Stimulated activated CD4-positive, alpha-beta T cell treated with anti-CD3 and anti-CD28 coated beads, Interleukin-1b, Interleukin-23, amount 100 ng/mL, for 48 hours (primary cell): ENCODE measurements around the gene BRINP1.

Experiments used
- DNase-seq: peaks from one replicate; pipeline ENCODE4 v3.0.0-alpha.2; 2020

The BRINP1 gene

DNA sequence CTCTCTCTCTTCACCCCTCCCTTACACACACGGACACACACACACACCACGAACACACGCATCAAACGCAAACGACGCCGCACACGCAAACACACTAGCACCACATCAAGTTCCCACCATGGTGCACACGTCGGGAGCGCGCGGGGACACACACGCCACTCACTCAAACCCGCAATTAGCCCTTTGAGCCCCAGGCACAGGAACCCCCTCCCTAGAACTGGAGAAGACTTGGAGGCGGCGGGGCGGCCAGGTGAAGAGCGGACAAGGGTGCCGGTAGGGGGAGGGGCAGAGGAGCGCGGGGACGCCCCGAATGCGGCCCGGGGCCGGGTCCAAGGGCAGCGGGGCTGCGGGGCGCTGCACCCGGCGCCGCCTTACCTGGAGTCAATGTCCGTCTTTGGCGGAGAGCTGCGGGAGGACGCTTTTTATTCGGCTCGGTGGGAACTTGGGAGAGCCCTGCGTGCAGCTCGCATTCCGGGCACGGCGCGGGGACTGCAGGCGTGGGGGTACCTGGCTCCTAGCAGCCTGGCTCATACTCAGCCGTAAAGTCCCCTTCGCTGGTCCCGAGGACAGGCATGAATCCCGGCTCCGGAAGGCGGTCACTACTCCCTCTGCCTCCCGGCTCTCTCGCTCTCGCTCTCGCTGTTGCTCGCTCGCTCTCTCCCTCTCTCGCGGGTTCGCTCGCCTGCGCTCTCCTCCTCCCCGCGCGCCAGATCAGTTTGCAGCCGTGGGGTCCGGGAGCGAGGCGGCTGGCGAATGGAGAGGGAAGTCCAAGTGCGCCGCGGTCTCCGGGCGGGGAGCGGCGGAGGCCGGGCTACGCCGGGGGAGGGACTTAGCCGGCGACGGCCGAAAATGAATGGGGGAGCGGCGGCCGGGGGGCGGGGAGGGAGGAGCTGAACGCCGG is at the start of gene BRINP1:
TSS of gene BRINP1 (minus strand) at position 755 of the 901 bp plus-strand sequence. CDS start 56,080 bp downstream, outside the sequence.
- DNase-seq: no peak

DNA sequence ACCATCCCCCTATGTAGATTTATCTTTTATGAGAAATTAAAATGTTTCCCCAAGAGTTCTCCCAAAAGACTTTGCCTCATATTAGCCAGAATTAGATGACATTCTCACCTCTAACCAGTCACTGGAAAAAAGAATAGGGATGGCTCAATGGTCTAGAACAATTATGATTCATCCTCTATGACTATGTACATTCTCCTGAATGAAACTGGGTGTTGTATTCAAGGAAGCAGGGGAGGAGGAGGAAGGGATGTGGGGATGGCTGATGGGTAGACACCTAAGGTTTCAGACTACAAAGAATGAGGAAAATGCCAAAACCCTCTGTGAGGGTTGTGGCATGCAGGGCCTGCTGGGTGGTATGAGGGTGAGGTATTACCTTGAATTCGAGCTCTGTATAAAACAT is 49.5 kb upstream of the BRINP1 start:
- DNase-seq: no peak

GRCh38 chr9:119416793-119417192 is 47.6 kb upstream of the BRINP1 start:
- DNase-seq: no peak

- DNase-seq: no peak
Observed at GRCh38 chr9:119412399-119412798, 43.2 kb upstream of the BRINP1 start.

DNA sequence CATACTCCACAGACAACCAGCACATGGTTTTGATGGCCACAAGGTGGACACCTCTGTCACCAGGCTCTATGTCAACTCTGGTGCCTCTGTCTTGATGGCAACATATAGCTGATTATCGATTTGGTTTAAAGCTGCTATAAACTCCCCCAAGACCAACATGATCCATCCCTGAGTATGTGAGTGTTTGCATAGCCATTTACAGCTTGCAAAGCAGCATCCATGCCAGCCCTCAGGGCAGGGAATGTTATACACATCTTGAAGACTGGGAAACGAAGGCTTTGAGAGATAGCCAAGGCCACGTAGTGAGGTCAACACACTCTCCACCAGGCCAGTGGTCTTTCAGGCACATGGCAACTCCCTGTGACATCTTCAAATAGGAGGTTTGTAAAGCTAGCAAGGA is 40.3 kb upstream of the BRINP1 start:
- DNase-seq: no peak

- DNase-seq: no peak
Observed at GRCh38 chr9:119400606-119401005, 31.4 kb upstream of the BRINP1 start.

DNA sequence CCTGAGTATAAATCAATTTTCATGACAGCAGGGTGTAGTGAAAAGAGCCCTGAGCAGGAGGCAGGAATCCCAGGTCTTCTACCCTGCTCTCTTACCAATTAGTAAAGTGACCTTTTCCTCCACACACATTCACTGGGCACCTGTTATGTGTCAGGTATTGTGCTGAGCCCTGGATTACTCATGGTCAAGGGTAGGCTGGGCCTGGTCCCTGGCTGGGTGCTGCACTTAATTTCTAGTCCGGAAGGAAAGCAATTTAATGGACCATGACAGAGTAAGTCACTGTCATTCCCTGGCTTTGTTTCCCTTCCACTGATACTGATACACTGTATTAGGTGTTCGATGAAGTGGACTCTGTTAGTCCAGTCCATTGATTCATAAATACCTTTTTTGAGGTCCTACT is 29.1 kb upstream of the BRINP1 start:
- DNase-seq: no peak

DNA sequence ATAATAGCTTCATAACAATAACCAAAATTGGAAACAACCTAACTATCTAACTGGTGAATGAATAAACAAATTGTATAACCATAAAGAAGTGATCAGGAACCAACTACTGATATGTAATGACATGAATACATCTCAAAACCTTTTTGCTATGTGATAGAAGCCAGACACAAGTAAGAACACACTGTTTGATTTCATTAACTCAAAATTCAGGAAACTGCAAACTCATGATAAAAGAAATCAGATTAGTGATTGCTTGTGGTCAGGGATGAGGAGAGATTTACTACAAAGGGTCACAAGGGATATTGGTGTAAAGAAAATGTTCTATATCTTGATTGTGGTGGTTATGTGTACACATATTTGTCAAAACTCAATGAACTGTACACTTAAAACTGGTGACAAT is 22.6 kb upstream of the BRINP1 start:
- DNase-seq: no peak

DNA sequence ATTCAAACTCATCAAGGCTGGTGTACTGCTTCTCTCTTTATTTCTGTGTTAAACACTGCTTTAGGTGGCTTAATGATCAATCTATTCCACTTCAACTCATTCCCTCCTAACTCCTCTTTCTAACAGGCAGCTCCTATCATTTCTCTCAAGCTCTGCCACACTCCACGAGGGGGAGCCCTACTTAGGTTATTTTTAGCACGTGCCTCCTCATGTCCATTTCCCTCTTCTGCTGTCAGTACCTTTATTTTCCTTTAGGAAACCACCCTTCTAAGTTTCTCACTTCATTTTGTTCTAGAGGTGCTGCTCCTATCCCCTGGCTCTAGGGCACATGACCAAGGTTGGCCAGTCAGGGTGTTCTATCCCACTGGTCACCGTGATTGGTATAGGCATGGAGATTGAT is 6.7 kb upstream of the BRINP1 start:
- DNase-seq: no peak

- DNase-seq: no peak
Observed at GRCh38 chr9:119372951-119373350, 3.7 kb upstream of the BRINP1 start.

GRCh38 chr9:119370816-119371215 is 1.6 kb upstream of the BRINP1 start:
- no peak for DNase-seq

- DNase-seq: no peak
Observed at GRCh38 chr9:119369680-119370366, 588 bp upstream of the BRINP1 start.

- DNase-seq: no peak
Observed at GRCh38 chr9:119368179-119368578, 1.1 kb downstream of the BRINP1 start.

DNA sequence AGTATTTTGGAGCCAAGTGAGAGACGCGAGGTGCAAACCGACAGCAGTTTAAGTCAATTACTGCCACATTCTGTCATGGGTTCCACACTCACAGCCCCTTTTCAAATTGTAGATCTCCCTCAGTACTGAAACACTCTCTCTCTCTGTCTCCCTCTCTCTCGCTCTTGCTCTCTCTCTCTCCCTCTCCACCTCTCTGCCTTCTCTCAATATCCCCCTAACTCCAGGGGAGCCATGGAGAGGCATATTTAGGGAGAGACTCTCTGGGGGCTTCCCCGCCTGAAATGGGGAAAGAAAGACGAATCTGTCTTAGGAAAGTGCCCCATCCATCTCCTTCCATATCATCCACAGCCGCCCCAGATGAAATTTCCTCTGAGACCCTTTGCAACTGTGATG is 1.6 kb downstream of the BRINP1 start:
- no peak for DNase-seq

DNA sequence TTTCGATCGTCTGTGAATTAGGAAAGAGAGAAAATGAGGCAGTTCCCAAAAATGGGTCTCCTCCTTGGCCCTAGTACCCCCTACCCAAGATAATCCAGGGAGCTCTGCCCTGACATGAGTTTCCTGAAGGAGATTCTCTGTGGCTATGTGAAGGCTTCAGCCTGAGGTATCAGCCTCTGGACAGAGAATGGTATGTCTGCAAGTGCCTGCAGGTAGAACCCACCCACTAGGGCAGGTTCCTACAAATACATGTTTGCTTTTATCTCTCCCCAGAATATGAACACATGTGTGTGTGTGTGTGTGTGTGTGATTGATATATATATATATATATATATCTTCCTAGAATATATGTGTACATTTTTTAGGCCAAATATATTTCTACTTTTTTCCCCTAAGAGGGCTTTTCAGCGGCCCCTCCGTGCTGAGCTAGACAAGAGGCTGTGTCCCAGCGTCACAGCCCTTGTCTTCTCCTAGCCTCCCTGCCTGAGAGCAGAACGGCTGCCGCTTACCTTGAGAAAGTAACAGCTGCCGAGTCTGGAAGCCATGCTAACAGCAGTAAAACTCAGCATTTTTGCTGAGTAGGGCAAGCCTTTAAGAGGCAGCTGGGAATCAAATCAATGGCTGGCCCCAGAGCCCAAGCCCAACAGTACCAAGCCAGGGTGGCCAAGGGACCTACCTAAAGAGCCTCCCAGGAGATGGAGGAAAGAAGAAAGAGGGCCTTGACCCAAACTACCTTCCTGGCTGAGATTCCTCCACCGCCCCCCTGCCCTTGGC is 2.1 kb downstream of the BRINP1 start:
- DNase-seq: no peak

DNA sequence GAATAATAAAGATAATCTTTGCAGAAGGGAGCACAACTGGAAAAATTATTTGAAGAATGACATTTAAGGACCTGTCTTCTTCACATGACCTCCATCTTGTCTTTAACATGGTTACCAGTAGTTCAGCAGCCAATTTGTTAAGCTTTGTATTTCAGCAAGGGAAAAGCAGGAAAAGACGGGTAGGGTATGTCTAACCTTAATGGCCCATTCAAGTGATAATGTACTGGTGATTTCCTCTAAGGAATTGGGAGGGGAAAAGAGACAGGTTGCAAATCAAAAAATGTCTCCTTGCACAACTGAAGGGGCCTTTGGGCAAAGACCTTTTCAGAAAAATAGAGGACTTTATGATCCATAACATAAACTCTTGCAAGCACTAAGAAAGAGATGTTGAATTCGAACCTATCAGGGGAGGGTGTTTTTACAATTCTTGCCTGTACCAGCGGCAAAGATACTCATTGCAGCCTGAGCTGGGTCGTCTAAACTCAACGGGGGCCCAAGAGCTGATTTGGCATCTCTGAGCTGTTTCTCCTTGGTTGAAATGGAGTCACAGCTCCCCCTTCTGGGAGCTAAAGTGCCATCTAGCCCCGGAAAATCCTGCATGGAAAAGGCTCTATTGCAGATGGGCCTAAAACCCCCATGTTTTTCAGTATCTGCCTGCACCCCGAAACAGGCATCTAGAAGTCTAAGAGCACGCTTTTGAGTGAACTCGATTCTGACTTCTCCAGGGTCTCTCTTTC is 3.8 kb downstream of the BRINP1 start:
- no peak for DNase-seq

DNA sequence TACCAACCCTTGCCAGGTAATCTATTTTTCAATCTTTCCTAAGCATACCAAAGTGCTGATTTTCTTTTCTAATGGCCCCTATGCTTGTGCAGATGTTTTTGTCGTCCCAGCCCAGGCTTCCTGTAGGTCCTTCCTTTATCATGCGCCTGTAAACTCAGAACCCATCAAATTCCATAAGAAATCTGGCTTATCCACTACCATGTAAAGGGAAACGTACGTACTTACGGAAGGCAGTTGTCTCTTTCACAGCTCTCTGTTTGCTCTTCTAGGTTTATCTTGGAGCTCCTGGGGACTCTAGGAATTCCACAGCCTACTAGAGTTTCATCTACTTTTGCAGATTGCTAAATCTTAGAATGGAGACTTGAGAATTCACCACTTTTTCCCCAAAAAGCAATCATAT is 9.0 kb downstream of the BRINP1 start:
- no peak for DNase-seq

GRCh38 chr9:119357336-119358096 is 11.7 kb downstream of the BRINP1 start:
- DNase-seq: no peak

- no peak for DNase-seq
Observed at GRCh38 chr9:119349351-119349825, 19.8 kb downstream of the BRINP1 start.

GRCh38 chr9:119343059-119343990 is 25.9 kb downstream of the BRINP1 start:
- no peak for DNase-seq

DNA sequence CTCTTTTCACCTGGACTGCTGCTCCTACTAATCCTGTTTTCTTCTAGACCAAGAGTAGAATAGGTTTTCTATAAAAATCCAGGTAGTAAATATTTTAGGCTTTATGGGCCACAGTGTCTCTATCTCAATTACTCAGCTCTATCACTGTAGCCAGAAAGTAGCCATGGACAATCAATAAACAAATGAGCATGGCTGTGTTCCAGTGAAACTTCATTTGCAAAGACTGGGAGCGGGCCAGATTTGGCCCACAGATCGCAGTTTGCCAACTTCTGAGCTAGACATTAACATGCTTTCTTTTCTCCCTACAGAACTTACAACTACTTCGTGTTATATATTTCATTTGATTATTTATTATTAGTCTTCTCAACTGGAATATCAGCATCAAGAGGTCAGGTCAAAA is 30.2 kb downstream of the BRINP1 start:
- DNase-seq: no peak
